ENCODE results near the gene NUAK2.

DNA sequence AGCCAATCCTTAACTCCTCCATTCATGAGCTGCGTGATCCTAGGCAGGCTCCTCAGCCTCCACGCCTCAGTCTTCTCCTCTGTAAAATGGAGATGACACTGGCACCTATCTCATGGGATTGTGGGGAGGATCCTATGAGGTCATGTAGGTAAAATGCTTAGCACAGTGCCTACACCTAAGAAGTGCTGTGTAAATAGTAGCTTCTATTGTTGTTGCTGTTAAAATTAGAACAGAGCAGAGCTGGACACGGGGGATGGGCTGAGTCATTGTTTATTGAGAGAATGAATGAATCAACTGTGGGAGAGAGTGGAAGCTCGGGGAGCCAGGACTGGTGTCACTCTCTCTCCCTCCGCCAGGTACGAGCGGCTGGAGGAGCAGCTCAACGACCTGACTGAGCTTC lies 50.8 kb downstream of the NUAK2 start:
- TF ChIP-seq POLR2A (IDR thresholded peaks at IDR 0.05; ENCODE audit: low read length) (no peak), GATA1 (IDR thresholded peaks at IDR 0.05; ENCODE audit: low read depth, low read length) (no peak)
